NCI-H1694 treated with DMSO at 0.1 percent for 48 hours (cell line): ENCODE results near the gene INPP4B.
"Not testable (repeated sequence)": the region's sequence is repeated elsewhere in the genome, so short reads cannot be mapped to it uniquely, and the experiment has no call there.

Source experiments
- DNase-seq: peaks from one replicate; lab custom pipeline; 2025; lab: John Stamatoyannopoulos, UW

Gene INPP4B

GRCh38 chr4:142540483-142540804, 305.7 kb downstream of the INPP4B start:
- DNase-seq: no peak

- DNase-seq: no peak
Measured at GRCh38 chr4:142539796-142540482, 306.2 kb downstream of the INPP4B start.

GRCh38 chr4:142535009-142535408, 311.1 kb downstream of the INPP4B start:
- DNase-seq: no peak

- DNase-seq: no peak
Measured at GRCh38 chr4:142532054-142532453, 314.0 kb downstream of the INPP4B start.

- no peak for DNase-seq
Measured at GRCh38 chr4:142530728-142531127, 315.4 kb downstream of the INPP4B start.

GRCh38 chr4:142528433-142528832, 317.7 kb downstream of the INPP4B start:
- DNase-seq: no peak

- DNase-seq: no peak
Measured at GRCh38 chr4:142523111-142523510, 323.0 kb downstream of the INPP4B start.

- no peak for DNase-seq
Measured at GRCh38 chr4:142519342-142519741, 326.8 kb downstream of the INPP4B start.

- DNase-seq: no peak
Measured at GRCh38 chr4:142516686-142517526, 329.2 kb downstream of the INPP4B start.

- no peak for DNase-seq
Measured at GRCh38 chr4:142512161-142512560, 333.9 kb downstream of the INPP4B start.

GRCh38 chr4:142509881-142510280, 336.2 kb downstream of the INPP4B start:
- DNase-seq: no peak

- not testable (repeated sequence) for DNase-seq
Measured at GRCh38 chr4:142509381-142509780, 336.7 kb downstream of the INPP4B start.

GRCh38 chr4:142500966-142501365, 345.1 kb downstream of the INPP4B start:
- no peak for DNase-seq

- no peak for DNase-seq
Measured at GRCh38 chr4:142497606-142498005, 348.5 kb downstream of the INPP4B start.

GRCh38 chr4:142493255-142494110, 352.6 kb downstream of the INPP4B start:
- no peak for DNase-seq

- DNase-seq: no peak
Measured at GRCh38 chr4:142485452-142485851, 360.6 kb downstream of the INPP4B start.

GRCh38 chr4:142480244-142480643, 365.9 kb downstream of the INPP4B start:
- DNase-seq: no peak

GRCh38 chr4:142475663-142476062, 370.4 kb downstream of the INPP4B start:
- no peak for DNase-seq

GRCh38 chr4:142474398-142475087, 371.6 kb downstream of the INPP4B start:
- DNase-seq: no peak

GRCh38 chr4:142473960-142474338, 372.2 kb downstream of the INPP4B start:
- DNase-seq: no peak

GRCh38 chr4:142473218-142473959, 372.7 kb downstream of the INPP4B start:
- DNase-seq: no peak
